Fibroblast of skin of left biceps (primary cell): ENCODE measurements around the gene FAM107B.
"Not testable (repeated sequence)": the region's sequence is repeated elsewhere in the genome, so short reads cannot be mapped to it uniquely, and the experiment has no call there.

Source experiments
- DNase-seq, 2 experiments: peaks; one replicate each; pipeline ENCODE4 v3.0.0-alpha.2; 2013; ENCODE audit warnings: low read depth in 2 of 2

Gene FAM107B

DNA sequence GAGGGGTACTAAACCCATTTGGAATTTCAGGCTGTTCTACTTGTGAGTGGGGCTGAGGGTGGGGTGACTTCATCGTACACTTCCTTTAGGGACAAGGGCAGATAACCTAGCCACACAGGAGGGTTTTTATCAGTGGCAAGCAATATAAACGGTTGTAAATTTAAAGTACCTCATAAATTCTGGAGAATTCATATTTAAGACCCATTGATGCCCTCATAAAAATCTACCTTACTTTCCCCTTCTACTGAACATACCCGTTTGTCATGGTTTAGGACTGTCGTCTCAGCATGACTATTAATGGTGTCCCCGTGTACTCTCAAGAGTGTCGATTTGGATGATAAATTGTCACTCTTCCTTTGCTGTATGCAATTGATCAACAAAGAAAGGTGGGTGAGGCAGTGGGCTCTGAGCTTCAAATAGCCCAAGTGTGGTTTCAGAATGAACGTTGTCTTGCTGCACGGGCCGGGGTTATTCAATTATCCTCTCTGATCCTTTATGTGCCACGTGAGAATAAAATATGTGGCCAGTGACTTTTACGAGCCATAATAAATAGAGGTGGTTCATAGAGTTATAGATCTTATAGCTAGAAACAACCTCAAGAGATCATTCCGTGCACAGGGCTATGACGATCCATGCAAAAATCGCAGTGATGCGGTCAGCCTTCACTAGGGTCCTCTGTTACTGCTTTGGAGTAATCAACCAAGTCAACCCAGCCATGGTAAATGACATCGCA lies 82.2 kb downstream of the FAM107B start:
- no peak for DNase-seq

DNA sequence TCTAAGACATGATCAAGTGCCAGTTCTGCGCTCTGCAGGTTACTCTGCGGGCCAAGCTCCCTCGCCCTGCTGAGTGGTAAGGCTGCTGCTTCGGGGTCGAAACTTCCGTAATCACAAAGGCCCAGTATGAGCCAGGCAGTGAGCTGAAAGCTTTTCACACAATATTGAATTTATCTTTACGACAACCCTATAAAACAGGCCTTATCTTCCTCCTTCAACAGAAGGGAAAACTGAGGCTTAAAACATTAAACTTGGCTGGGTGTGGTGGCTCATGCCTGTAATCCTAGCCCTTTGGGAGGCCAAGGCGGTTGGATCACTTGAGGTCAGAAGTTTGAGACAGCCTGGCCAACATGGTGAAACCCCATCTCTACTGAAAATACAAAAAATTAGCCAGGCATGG lies 83.3 kb downstream of the FAM107B start:
- DNase-seq: no peak

DNA sequence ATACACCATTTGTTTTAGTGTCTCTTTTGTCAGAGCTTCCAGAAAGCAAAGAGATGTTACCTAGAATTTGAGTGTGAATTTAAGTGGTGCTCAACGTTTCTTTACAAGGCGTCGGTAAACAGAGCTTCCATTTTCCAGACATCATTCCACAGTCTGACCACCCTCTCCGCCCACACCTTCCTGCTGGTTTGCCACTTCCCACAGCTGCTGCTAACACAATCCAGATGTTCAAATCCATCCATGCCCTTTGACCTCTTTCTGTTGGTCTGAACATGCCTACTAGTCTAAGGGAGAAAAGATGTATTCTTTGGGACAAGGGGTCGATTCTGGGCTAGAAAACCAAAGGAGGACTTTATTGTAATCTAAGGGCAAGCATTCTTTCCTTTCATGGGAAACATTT lies 86.1 kb downstream of the FAM107B start:
- peak; percentile 17 to 30 for DNase-seq

DNA sequence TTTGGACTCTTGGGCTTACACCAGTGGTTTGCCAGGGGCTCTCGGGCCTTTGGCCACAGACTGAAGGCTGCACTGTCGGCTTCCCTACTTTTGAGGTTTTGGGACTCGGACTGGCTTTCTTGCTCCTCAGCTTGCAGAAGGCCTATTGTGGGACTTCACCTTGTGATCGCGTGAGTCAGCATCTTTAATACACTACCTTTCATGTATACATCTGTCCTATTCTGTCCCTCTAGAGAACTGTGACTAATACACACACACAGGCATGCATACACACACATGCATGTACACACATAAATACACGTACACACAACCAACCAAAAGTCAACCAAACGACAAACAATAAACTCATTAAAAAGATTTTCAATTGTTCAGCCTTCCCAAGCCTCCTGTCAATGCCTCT lies 86.5 kb downstream of the FAM107B start:
- not testable (repeated sequence) for DNase-seq

DNA sequence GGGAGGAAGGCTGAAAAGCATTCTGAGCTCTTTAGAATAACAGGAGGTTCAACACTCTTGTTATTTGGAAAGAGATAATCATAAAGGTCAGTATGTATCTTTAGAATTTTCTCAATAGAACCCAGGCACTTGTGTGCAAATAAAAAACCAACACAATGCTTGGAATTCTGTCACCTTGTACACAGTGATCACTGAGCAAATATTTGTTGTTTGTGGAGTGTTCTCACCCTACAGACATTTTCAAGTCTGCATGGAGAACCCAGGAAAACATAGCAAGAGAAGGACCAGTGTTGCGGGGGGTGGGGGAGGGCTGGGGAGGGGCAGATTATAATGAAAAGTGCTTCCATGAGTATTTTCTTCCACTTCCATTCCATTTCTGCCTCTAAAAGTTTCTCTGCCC lies 87.4 kb downstream of the FAM107B start:
- DNase-seq: no peak

DNA sequence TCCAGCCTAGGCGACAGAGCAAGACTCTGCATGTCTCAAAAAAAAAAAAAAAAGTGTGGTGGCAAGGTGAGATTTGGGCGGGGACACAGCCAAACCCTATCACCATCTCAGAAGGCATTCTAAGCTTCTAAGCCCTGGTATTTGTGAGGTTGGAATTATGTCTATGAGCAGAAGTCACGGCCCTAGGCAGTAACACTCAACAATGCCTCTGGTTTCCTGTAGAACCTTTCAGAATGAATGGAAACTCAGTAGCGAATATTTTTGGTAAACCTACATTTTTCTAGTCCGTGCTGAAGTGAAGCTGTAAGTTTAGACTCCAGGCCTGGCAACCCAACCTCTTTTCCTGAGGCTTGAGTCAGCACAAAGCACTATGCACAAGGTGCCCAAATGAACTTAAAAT lies 88.3 kb downstream of the FAM107B start:
- no peak for DNase-seq

DNA sequence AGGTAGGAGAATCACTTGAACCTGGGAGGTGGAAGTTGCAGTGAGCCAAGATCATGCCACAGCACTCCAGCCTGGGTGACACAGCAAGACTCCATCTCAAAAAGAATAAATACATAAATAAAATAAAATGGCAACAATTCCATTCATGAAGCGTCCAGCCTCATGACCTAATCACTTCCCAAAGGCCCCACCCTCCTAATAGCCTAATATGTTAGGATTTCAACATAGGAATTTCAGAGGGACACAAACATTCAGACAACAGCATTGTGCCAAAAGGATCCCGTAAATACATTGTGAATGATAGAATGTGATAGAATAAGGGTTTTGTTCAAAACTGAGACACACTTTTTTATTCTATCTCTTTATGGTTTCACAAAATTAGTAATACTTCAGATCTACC lies 90.3 kb downstream of the FAM107B start:
- no peak for DNase-seq

DNA sequence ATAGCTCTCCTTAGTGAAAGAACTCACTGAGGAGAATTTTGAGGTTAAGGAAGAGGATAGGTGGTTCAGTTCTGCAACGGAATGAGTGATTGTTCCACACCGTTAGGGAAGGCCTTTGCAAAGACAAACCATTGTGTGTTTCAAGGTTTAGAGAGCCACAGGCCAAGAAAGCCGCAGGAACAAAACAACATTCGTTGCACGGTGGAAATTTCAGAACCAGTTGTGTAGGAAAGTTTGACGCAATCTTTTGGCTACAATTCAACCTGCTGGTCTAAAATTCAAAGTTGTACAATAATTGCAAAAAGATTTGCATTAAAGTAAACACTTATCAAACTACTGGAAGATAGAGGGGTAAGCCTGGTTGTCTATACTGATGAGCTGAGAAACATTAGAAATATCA lies 91.4 kb downstream of the FAM107B start:
- no peak for DNase-seq

DNA sequence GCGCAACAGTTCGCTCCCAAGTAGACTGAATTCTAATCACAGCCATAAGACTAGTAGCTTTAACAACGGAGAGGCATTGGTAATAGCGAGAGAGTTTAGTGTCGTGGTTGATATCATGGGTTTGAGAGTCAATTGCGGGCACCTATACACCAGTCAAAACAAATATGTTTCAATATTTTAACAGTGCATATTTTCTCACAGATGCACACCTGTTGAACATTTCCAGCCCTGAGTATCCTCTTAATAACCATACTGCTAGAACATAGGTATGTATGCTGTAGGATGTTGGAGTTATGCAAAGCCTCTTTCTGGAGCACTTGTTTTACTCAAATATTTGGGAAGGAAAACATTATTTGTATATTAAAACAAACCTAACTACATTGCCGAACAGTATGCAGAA lies 92.9 kb downstream of the FAM107B start:
- DNase-seq: no peak

DNA sequence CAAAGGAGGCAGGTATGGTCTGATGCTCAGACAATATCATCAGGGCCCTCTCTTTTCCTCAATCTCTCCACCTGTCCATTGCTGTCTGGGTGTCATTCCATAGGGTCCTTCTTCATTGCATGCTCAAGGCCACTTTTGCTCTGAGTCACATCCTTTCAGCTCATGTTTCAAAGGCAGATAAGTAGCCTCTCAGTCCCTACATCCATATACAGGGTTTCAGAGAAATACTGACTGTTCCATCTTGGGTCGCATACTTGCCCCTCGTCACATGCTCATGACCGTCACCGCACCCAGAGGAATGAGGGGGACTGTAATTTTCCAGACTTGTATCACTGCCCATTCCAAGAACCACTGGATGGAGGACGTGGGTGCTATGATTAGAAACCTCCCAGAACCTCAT lies 93.4 kb downstream of the FAM107B start:
- no peak for DNase-seq

DNA sequence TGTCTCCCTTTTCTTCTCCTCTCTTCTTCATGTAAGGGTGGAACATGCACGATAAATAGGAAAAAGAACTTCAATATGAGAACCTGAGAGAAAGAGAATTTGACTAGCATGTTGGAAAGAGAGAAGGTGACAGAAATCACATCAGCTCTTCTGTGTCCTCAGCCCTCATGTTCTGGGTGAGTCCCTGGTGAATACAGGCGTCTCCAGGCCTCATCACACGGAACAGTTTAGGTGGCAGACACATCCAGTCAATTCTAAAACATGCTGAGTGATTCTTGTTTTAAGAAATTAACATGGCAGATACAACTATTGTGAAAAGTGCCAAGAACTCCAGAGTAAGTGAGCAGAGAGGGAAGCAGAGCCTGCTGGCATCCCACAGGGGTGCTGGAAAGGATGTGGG lies 96.1 kb downstream of the FAM107B start:
- DNase-seq: no peak

DNA sequence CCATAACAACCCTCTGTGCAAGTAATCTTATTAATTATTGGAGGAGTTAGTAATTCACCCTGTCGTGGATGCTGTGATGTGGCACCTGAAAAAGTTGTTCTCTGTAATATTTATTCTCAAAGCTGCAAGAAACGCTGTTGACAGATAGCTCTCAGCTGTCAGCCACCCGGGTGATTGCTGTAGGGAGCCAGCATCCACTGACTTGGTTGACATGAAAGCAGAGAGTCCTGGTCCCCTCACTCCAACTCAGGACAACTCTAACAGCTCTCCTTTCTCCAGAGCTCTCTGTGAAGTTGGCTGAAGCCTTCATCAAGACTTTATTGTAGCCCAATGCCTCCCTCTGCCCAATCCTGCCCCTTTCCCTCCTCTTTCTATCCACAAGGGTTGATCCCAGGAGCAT lies 98.0 kb downstream of the FAM107B start:
- no peak for DNase-seq

DNA sequence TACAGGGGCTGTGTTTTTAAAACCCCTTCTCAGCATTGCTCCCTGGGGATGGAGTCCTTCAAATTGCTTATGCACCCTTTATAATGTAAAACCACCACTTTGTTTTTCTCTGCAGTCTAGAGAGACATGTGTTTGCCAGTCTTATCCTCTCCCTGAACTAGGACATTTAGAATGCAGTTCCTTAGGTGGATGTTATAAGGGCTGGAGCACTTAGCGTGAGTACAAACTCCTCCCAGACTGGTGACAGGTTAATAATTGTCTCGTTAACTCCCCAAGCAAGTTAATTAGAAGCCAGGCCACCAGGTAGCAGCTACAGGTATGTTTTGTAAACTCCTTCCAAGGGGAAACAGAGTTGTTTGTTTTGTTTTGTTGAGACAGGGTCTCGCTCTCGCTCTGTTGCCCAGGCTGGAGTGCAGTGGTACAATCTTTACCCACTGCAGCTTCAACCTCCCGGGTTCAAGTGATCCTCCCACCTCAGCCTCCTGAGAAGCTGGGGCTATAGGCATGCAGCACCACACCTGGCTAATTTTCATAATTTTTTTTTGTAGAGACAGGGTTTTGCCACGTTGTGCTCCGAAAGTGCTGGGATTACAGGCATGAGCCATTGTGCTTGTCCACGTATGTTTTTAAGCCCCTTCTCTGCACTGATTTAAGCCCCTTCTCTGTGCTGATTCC lies 100.2 kb downstream of the FAM107B start:
- DNase-seq: no peak

DNA sequence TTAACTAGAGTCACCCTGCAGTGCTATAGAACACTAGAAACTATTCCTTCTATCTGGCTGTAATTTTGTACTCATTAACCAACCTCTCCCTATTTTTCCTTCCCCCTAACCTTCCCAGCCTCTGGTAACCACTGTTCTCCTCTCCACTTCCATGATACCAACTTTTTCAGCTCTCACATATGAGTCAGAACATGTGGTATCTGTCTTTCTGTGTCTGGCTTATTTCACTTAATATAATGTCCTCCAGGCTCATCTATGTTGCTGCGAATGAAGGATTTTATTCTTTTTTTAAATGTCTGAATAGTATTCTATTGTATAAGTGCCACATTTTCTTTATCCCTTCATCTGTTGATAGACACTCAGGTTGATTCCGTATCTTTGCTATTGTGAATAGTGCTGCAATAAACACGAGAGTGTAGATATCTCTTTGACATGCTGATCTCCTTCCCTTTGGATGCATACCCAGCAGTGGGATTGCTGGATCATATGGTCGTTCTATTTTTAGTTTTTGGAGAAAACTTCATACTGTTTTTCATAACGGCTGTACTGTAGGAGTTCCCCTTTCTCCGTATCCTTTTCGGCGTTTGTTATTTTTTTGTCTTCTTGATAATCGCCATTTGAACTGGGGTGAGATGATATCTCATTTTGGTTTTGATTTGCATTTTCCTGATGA lies 101.4 kb downstream of the FAM107B start:
- no peak for DNase-seq

DNA sequence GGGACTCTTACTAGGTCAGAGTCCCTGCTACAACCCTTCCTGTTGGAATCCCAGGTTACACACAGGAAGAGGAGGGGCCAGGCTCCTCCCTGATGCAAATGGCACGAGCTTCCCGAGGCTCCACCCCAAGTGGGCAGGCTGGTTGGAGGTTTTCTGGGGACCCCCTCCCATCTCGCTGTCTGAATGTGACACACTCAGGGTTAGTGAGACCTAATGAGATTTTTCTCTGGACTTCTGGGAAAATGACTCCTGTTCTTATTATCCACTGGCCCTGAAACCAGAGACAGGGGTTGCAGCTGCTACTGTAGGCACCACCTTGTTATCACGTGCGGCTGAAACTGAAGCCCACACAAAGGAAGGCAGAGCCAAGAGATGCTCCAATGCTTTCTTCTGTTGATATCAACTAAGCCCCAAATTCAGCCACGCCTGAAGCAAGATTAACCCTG lies 103.3 kb downstream of the FAM107B start:
- DNase-seq: no peak

DNA sequence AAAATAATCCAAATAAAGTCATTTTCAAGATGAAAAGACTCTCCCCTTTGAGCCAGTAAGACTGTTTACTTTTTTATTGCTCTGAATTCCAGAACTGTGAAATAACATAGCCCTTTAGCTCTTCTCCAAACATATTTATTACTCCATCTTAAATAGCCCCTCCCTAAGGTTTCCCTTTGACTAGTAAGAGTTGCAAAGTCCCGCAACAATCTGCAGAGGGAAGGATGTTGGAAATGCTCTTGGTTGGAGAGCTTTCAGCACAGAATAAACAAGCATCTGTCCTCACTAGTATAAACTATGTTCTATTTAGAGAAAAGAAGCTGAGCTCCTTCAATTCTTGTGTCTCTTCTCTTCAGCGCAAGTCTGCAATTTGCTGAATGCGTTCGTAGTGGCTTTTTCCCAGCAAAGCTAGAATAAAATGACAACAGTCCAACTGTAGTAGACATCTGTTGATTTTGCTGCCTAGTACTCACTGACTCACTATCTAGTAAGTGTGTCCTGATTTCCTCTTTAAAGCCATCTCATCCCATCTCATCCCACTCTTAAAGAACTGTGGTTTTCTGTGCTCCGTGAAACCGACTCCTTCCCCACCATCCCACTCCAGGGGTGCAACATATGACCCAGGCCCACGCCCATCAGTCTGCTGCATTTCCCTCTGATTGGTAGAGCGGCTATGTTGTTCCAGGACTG lies 104.0 kb downstream of the FAM107B start:
- peak in 1 of 2 experiments; percentile 10 for DNase-seq

DNA sequence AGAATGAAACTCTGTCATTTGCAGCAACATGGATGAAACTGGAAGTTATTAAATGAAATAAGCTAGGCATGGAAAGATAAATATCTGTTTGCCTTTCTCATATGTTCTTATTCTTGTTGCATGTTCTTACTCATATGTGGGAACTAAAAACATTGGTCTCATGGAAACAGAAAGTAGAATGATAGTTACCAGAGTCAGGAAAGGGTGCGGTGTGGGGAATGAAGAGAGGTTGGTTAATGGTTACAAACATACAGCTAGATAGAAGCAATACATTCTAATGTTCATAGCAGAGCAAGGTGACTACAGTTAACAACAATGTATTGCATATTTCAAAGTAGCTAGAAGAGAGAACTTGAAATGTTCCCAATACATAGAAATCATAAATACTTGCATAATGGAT lies 105.1 kb downstream of the FAM107B start:
- no peak for DNase-seq

DNA sequence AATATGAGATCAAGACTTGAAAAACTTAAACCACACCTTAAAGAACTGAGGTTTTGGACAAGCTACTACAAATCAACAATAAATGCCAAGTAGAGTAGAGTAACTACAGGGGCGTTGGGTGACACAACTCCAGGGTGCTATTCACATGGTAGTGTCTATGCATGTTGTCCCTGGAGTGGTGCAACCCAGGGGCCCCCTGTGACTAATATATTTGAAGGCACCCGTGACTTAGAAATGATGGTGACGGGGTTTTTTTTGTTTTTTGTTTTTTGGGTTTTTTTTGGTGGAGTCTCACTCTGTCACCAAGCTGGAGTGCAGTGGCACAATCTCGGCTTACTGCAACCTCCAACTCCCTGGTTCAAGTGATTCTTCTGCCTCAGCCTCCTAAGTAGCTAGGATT lies 106.9 kb downstream of the FAM107B start:
- DNase-seq: no peak

DNA sequence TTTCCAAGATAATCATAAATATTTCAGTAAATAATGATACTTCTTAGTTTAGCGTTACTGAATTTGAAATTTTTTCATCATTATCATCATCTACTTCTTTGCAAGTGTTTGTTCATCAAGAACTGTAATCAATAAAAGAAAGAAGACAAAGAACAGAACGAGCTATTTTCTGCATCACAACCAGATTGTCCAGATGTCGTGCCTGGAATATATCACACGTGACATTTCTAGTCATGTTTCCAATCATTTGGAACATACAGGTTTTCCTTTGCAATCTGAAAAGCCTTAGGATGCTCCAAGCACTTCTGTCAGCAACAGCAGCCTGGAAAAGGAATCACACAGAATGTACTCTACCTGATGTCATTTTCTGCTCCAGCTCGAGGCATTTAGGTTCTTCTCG lies 107.4 kb downstream of the FAM107B start:
- no peak for DNase-seq

DNA sequence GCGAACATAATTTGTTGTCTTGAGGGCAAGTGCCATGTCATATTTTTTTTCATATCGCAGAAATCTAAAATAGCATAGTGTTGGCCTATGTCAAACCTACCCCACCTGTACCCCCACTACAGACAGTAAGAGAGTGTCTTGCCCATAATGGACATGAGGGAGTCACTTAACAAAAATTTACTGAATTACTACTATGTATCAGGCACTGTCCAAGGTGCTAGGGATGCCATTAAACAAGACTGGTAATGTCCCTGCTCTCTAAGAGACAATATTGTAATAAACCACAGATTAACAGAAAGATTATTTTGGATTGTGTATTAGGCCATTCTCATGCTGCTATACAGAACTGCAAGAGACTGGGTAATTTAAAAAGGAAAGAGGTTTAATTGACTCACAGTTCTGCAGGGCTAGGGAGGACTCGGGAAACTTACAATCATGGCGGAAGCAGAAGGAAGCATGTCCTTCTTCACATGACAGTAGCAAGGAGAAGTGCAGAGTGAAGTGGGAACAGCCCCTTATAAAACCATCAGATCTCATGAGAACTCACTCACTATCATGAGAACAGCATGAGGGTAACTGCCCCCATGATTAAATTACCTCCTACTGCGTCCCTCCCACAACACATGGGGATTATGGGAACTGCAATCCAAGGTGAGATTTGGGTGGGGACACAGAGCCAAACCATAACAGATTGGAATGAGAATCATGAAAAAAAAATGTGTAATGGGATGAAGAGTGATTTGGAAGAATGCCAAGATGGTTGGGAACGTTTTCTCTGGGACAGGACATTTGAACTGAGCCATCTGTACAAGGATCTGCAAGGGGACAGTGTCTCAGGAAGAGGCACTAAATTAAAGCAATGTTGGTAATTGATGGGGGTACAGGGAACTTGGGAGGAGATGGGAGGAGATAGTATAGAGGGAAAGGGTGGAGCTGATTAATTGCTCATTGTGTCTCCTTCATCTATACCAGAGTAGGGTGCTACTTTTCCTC lies 108.5 kb downstream of the FAM107B start:
- DNase-seq: no peak

DNA sequence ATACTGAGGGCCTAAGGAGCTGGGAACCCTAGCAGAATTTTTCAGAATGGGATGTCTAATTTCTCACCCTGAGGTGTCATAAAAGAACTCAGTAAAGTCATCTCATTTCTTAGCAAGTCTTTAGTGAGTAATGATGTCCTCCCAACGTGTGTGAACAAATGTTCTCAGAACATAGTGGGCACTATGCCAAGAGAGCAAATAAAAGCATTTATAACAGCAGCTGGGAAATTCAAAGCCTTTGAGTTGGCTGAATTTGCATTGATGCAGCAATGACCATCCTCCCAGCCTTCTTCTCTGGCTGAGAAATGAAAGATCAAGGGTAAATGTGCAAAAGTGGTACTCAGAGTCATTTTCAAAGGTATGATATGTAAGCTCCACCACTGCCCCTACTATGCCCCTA lies 109.4 kb downstream of the FAM107B start:
- no peak for DNase-seq
